Mesothelial cell of epicardium (in vitro differentiated cells): ENCODE data around the gene BROX. TPM values are rescaled to one million over a fixed set of nuclear protein-coding genes. Genes with fewer than 3 reads are reported as not detected.
A peak's percentile ranks its signal among the peaks of the same experiment; 100 is the strongest.

Experiments used
- DNase-seq, 2 experiments: peaks; one replicate each; pipeline ENCODE4 v3.0.0; 2021; ENCODE audit warnings: low spot score in 2 of 2; ENCODE audit not compliant: unreplicated experiment in 2 of 2
- H3K27ac Mint-ChIP-seq: 2 replicates; pipeline ENCODE4 v1.8.0; 2021; ENCODE audit warnings: mixed read lengths
- H3K27me3 Mint-ChIP-seq: 2 replicates; pipeline ENCODE4 v1.8.0; 2021; ENCODE audit warnings: low read depth, mixed read lengths
- H3K36me3 Mint-ChIP-seq: 2 replicates; pipeline ENCODE4 v1.8.0; 2021; ENCODE audit warnings: mixed read lengths
- H3K4me1 Mint-ChIP-seq: 2 replicates; pipeline ENCODE4 v1.8.0; 2021; ENCODE audit warnings: mixed read lengths
- H3K4me3 Mint-ChIP-seq: 2 replicates; pipeline ENCODE4 v1.8.0; 2021; ENCODE audit warnings: mild to moderate bottlenecking, moderate library complexity, mixed read lengths
- H3K9me3 Mint-ChIP-seq: 2 replicates; pipeline ENCODE4 v1.8.0; 2021; ENCODE audit warnings: mixed read lengths
- total RNA-seq: library from RNA; stranded (reverse); gene quantifications from 3 replicates; pipeline ENCODE4 v1.2.1, GENCODE V29; 2021
- TF ChIP-seq, protein P1 (sequence below): fragments of 200-600 bp; sonication (generic); IDR thresholded peaks from one replicate; pipeline ENCODE4 v1.5.0; 2021; ENCODE audit warnings: antibody characterized with exemption; ENCODE audit not compliant: unreplicated experiment

The BROX gene
- total RNA-seq, 1 donor from 2014 or later: 31.9 TPM

DNA sequence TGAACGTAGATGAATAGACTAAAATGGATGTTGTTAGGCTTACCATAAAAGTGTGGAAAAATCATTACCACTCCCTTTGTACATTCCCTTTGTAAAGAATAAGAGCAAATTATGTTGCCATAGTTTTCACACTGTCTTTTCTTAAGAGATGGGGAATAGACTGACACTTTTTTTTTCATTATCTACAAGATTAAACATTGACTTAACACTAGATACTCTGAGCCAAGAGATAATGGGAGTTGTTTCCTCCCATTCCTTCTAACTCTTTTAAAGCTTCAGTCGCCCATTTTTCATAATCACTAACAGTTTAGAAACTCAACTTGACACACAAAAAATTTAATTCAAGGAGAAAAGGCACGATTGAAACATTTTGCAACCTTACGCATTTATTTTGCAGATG, 10.2 kb upstream of the BROX start:
- no peak overlapping the region for H3K4me3 Mint-ChIP-seq
- peaks cover 25% of the 10 kb centered on the region for H3K9me3 Mint-ChIP-seq
- peaks cover 47% of the 10 kb centered on the region for H3K36me3 Mint-ChIP-seq
- no peak for DNase-seq
- TF ChIP-seq, protein P1, sequence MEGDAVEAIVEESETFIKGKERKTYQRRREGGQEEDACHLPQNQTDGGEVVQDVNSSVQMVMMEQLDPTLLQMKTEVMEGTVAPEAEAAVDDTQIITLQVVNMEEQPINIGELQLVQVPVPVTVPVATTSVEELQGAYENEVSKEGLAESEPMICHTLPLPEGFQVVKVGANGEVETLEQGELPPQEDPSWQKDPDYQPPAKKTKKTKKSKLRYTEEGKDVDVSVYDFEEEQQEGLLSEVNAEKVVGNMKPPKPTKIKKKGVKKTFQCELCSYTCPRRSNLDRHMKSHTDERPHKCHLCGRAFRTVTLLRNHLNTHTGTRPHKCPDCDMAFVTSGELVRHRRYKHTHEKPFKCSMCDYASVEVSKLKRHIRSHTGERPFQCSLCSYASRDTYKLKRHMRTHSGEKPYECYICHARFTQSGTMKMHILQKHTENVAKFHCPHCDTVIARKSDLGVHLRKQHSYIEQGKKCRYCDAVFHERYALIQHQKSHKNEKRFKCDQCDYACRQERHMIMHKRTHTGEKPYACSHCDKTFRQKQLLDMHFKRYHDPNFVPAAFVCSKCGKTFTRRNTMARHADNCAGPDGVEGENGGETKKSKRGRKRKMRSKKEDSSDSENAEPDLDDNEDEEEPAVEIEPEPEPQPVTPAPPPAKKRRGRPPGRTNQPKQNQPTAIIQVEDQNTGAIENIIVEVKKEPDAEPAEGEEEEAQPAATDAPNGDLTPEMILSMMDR: no peak
- peak overlapping the region; percentile 0 for H3K27ac Mint-ChIP-seq
- H3K4me1 Mint-ChIP-seq: no peaks in the 10 kb centered on the region
- H3K27me3 Mint-ChIP-seq: no peaks in the 10 kb centered on the region

DNA sequence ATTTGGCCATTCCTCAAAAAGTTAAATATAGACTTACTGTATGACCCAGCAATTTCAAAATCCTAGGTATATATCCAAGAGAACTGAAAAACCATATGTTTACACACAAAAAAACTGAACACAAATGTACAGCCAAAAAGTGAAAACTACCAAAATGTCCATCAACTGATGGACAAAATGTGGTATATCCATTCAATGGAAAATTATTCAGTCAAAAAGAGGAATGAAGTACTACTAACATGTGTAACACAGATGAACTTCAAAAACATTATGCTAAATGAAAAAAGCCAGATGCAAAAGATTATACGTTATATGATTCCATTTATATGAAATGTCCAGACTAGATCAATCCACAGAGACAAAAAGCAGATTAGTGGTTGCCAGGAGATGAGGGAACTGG, 8.1 kb upstream of the BROX start:
- TF ChIP-seq, protein P1: no peak
- H3K27ac Mint-ChIP-seq: no peak overlapping the region
- H3K4me3 Mint-ChIP-seq: no peak overlapping the region
- H3K36me3 Mint-ChIP-seq: peaks cover 47% of the 10 kb centered on the region
- H3K9me3 Mint-ChIP-seq: peaks cover 25% of the 10 kb centered on the region
- peaks cover under 1% of the 10 kb centered on the region for H3K4me1 Mint-ChIP-seq
- DNase-seq: no peak
- H3K27me3 Mint-ChIP-seq: no peaks in the 10 kb centered on the region

DNA sequence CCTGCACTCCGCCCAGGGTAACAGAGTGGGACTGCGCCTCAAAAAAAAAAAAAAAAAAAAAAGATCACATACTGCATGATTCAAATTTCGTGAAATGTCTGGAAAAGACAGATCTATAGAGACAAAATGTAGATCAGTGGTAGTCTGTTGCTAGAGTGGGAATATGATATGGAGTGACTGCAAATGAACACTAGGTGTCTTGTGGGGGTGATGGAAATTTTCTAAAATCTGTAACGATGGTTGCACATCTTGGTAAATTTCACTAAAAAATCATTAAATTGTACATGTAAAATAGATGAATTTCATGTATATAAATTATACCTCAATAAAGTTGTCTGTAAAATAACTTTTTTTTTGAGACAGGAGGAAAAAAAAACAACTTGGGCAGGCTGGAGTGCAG, 5.5 kb upstream of the BROX start:
- H3K36me3 Mint-ChIP-seq: peaks cover 36% of the 10 kb centered on the region
- H3K27me3 Mint-ChIP-seq: no peaks in the 10 kb centered on the region

DNA sequence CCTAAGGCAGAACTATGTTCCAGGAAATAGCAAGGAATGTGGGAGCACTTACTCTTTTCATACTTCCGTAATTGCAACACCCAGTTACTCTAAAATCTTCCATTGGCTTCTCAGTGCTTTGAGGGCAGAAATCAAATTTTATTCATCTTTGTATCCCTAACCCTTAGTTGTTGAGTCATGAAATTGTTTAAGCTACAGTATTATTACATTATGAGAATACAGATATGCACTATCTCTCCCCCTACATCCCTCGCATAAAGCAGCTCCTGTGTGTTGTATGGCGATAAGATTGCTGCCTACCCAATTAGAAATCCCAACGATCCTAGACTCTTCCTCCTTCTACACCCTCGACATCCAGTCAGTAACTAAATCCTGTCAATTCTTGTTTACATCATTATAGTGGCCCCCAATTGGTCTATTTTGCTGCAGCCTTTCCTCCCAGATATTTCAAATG, 2.6 kb upstream of the BROX start:
- H3K27ac Mint-ChIP-seq: peak overlapping the region; percentile 99

More for the DNA sequence above, 5.5 kb upstream of the BROX start:
- no peak overlapping the region for H3K27ac Mint-ChIP-seq
- no peak overlapping the region for H3K4me3 Mint-ChIP-seq
- H3K9me3 Mint-ChIP-seq: peaks cover 25% of the 10 kb centered on the region
- no peak for DNase-seq
- peaks cover 19% of the 10 kb centered on the region for H3K4me1 Mint-ChIP-seq
- TF ChIP-seq, protein P1: peak; percentile 13

DNA sequence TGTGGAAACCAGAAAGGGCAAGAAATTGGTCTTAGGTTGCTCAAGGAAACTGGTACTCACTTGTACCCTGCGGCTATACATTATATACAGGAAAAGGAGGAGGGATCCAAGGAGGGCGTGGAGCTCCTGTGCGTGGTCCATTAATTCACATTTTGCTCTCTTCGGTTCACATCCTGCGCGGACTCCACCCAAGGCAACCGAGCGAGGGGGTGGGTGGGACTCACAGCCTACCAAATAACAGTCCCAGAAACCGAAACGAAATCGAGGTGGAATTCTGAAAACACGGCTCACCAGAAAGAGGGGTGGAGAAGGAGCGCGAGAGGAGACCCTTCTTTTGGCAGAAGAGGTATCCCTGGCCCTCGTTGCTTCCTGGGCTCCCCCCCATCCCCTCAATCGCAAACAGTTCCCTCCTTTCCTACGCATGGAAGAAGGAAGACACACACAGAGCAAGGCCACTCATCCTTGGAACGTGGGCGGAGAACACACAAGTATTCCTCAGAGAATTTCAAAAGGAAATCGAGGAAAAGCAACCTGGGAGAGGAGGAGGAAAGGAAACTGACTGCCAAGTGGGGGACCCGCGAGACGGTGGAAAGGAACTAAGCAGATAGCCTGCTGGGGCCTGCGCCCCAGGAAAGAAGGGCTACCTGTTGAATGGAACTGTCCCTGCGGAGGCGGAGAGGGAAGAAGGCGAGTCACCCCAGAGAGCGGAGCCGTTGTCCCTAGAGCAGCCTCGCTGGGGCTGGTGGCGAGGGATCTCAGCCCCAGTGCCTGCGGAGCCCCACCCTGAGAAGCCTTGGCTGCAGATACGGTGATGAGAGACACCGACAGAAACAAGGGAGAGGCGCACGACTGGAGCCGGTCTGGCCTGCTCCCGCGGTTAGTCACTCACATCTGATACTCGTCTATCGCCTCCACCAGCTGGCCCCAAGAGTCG, 778 bp upstream of the BROX start:
- H3K27me3 Mint-ChIP-seq: no peaks in the 10 kb centered on the region
- H3K4me1 Mint-ChIP-seq: peaks cover 26% of the 10 kb centered on the region
- TF ChIP-seq, protein P1: no peak
- H3K9me3 Mint-ChIP-seq: no peaks in the 10 kb centered on the region
- DNase-seq: peak in 1 of 2 experiments; percentile 59
- peaks cover 11% of the 10 kb centered on the region for H3K36me3 Mint-ChIP-seq
- H3K27ac Mint-ChIP-seq: peak overlapping the region; percentile 99
- H3K4me3 Mint-ChIP-seq: peak overlapping the region; percentile 98

More for the DNA sequence above, 2.6 kb upstream of the BROX start:
- peaks cover 14% of the 10 kb centered on the region for H3K9me3 Mint-ChIP-seq
- peaks cover 26% of the 10 kb centered on the region for H3K4me1 Mint-ChIP-seq
- H3K27me3 Mint-ChIP-seq: no peaks in the 10 kb centered on the region
- TF ChIP-seq, protein P1: no peak
- DNase-seq: no peak
- peaks cover 18% of the 10 kb centered on the region for H3K36me3 Mint-ChIP-seq
- H3K4me3 Mint-ChIP-seq: peak overlapping the region; percentile 98
